GM18511 (cell line): ENCODE data around the gene GOLGA6A.
"Not testable (repeated sequence)": the region's sequence is repeated elsewhere in the genome, so short reads cannot be mapped to it uniquely, and the experiment has no call there.

Experiments
- ATAC-seq: cut with Tn5 transposase; IDR thresholded peaks from one replicate; pipeline ENCODE4 v1.9.1; 2021; ENCODE audit warnings: mild to moderate bottlenecking, moderate library complexity; ENCODE audit not compliant: unreplicated experiment

GOLGA6A gene

DNA sequence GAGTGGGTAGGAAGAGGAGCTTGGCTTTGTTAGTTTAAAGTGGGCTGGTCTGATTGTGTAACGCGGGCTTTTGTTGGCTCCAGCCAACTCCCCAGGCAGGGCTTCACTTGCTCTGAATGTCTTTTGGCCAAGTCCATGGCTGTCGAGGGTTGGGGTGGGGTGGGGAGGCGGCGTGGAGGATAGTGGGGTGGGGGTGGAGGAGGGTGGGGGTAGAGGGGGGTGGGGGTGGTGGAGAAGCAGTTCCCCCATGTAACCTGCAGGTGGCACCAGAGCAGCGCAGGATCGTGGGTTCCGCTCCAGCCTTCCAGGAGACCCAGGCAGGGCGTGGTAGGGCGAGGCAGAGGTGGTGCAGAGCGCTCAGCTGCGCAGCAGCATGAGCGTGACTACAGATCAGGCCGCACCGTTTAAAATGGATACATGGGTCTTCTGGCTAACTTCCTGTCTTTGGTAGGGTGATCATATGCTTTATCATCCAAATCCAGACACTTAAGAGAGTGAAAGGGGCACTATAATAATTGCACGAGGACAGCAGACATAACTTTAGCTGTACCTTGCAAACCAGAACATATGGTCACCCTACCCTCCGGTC lies 28.3 kb downstream of the GOLGA6A start:
- ATAC-seq = no peak

DNA sequence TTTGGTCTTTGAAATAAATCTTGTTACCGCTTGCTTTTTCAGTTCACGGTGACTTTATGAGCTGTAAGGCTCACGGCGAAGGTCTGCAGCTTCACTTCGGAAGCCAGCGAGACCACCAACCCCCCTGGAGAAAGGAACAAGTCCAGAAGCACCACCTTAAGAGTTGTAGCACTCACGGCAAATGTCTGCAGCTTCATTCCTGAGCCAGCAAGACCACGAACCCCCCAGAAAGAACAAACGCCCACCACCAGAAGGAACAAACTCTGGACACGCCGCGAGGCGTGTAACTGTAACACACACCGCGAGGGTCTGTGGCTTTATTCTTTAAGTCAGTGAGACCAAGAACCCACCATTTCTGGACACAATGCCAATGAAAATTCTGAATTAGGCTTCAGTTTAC lies 28.8 kb downstream of the GOLGA6A start:
- no peak for ATAC-seq

DNA sequence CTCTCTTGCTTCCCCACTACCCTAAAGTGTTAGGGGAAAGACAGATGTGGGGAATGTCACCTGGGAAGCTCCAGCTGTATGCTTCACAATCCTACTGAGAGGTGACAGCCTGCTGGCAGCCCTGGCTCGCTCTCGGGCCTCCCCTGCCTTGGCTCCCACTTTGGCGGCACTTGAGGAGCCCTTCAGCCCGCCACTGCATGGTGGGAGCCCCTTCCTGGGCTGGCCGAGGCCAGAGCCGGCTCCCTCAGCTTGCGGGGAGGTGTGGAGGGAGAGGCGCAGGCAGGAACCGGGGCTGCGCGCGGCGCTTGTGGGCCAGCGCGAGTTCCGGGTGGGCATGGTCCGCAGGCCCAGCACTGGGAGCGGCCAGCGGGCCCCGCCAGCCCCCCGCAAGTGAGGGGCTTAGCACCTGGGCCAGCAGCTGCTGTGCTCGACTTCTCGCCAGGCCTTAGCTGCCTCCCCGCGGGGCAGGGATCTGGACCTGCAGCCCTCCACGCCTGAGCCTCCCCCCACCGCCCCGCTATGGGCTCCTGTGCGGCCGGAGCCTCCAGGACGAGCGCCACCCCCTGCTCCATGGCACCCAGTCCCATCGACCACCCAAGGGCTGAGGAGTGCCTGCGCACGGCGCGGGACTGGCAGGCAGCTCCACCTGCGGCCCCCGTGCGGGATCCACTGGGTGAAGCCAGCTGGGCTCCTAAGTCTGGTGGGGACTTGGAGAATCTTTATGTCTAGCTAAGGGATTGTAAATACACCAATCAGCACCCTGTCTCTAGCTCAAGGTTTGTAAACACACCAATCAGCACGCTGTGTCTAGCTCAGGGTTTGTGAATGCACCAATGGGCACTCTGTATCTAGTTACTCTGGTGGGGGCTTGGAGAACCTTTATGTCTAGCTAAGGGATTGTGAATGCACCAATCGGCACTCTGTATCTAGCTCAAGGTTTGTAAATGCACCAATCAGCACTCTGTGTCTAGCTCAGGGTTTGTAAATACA lies 29.8 kb downstream of the GOLGA6A start:
- not testable (repeated sequence) for ATAC-seq

DNA sequence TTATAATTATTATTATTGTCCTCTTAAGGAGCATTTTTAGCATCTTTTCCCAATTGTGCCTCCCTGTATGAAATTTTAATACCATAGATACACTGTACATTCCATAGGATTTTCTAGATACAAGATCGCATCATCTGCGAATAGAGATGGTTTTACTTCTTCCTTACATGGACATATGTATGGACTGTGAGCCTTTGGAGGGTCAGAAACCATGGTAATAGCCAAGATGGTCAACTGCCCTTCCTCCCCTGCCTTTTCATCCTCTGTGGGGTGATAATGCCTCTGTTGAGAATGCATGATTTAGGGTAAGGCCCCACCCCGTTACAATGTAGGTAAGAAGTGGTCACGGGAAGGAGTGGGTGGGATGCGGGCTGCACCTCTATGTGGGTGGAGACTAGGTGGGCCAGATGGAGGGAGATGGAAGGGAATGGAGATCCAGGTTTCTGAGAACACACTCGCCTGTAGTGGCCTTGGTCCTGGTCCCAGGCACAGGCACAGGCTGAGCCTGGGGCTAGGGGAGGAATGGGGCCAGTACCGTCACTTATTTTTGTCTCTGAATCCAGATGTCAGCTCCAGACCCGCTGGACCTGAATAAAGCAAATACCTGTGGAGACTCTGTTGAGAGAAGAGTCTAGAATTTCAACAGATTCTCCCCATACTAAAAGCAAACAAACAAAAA lies 31.7 kb downstream of the GOLGA6A start:
- no peak for ATAC-seq

DNA sequence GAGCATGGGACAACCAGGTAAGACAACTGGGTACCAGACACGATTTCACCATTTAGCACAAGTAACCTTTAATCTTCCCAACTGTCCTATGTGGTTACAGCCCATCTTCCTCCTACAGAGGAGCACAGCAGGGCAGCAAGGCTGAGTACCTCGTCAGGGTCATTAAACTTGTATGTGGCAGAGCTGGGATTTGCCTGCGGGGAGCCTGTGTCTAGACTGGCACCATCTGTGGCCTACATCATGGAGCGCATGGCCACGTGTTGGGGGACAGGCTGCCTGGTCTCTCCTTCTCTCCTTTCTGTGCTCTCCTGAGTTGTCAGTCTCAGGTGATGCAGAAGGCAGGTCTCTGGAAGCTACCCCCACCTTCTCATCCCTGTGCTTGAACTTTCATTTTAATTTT lies 32.2 kb downstream of the GOLGA6A start:
- no peak for ATAC-seq

DNA sequence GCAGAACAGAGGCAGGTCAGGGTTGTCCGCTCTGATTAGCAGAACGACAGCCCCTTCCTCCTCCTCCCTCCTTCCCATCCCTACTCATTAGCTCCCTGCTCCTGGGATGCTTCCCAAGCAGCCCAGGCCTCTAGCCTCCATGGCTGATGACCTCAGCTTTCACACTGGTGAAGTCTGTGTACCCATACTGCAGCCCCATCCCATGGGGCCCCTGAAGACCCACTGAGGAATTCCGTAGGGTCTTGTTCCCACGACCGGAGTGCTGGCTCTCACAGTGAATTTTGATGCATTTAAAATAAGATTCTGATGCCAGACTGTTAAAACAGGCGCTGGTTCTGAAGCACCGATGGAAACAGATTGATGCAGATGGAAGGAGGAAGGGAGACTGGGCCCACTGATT lies 36.1 kb downstream of the GOLGA6A start:
- no peak for ATAC-seq

DNA sequence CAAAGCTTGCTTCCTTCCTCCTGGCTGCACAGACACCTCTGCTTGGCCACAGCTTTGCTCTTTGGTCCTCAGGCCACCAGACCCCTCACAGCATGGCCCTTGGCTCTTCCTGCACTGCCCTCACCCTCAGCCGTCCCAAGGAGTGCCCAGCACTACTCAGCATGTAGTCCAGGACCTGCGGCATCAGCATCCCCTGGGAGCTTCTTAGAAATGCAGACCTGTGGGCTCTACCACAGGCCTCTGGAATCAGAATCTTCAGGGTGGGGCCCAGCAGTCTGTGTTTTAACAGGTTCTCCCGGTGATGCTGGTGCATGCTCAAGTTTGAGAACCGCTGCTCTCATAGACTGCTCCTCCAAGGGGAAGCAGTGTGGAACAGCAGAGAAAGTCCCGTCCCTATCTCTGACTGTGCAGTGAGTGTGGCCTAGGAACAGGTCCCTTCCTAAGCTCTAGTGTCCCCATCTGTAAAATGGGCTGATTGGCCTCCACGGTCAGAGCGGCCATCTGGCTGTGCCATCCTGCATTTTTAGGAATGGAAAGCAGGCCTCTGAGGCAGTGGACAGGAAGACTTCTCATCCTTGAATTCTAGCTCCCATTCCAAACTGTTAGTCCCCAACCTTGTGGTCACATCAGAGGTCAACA lies 36.6 kb downstream of the GOLGA6A start:
- no peak for ATAC-seq

DNA sequence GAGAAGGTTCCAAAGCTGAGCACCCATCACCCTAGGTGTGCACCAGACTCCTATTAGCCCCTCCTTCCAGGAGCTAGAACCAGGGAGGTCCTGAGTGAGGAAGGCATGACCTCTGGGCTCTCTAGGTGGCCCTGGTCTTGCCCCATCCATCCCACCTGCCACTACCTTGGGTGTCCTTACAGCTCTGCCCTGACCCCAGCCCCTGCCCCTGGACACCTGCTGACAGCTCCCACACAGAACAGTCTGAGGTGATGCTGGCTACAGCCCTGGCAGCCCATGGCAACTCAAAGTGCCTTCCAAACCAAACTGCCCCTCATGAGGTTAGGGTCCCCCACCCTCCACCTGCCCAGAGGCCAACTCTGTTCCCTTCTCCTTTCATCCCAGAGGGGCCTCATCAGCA lies 37.2 kb downstream of the GOLGA6A start:
- ATAC-seq = no peak

DNA sequence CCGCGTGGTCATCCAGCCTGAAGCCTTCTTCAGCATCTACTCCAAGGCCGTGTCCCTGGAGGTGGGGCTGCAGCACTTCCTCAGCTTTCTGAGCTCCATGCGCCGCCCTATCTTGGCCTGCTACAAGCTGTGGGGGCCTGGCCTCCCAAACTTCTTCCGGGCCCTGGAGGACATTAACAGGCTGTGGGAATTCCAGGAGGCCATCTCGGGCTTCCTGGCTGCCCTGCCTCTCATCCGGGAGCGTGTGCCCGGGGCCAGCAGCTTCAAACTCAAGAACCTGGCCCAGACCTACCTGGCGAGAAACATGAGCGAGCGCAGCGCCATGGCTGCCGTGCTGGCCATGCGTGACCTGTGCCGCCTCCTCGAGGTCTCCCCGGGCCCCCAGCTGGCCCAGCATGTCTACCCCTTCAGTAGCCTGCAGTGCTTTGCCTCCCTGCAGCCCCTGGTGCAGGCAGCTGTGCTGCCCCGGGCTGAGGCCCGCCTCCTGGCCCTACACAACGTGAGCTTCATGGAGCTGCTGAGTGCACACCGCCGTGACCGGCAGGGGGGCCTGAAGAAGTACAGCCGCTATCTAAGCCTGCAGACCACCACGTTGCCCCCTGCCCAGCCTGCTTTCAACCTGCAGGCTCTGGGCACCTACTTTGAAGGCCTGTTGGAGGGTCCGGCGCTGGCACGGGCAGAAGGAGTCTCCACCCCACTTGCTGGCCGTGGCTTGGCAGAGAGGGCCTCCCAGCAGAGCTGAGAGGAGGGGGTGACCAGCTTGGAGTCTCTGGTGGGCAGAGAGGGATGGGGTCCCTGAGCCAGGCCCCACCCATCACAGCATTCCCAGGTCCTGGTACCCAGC lies 37.9 kb downstream of the GOLGA6A start:
- no peak for ATAC-seq

DNA sequence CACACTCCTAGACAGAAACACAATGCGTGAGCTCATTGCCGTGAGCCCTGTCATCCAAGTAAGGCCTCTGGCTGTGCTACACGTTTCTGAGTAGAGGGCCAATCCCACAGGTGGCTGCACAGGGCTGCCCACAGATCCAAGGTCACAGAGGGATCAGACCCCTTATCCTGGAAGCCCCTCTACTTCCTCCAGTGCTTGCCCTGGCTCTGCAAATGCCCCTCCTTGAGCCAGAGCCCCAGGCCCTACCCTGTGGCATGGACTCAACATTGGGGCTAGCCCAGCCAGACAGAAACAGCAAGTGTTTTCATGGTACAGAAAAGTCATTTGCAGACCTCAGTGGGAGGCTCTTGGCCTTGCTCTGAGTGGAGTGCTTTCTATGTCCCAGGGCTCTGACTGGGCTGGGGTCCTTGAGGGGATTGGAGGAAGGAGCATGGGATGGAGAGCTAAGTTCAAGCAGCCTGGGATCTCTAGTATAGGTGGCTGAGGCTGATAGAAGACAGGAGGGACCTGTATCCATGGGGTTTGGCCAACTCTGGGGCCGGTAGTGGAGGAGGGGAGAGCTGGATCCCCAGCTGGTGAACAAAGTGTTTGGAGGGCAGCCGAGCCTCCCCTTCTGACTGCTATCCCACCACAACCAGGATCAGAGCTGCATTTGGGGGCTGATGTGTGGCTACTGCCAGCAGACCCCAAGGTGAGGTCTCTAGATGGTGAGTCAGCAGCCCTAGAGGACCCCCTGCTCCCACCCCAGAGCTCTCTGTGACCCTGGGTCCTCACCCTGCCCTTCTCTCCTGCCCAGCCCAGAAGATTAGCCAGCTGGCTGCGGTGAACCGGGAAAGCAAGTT lies 38.7 kb downstream of the GOLGA6A start:
- ATAC-seq = no peak

DNA sequence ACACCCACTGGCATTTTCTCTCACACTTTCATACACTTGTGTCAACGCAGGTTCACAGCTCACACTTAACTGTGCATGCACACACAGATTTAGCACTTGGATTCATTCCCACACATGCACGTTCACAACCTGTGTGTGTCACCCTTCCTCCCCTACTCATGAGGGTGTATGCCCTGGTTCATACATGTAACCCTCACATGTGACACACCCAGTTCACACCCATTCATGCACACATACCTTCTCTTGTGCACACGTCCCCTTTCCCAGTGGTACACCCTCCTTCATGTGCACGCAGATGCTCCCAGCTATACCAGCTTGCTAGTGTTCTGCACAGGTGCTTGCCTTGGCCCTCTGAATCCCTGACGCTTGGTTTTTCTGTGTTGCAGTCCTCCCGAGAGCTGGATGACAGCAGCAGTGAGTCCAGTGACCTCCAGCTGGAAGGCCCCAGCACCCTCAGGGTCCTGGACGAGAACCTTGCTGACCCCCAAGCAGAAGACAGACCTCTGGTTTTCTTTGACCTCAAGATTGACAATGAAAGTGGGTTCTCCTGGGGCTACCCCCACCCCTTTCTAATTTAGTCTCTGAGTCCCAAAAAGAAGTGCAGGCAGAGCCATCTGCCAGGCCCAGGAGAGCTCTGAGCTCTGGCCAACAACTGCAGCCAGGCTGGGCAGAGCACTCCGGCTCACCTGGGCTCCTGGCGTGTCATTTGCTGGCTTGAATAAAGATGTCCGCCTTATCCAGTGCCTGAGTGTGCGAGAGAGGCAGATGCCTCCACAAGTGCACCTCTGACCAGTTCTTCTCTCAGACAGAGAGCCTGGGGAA lies 39.5 kb downstream of the GOLGA6A start:
- no peak for ATAC-seq

DNA sequence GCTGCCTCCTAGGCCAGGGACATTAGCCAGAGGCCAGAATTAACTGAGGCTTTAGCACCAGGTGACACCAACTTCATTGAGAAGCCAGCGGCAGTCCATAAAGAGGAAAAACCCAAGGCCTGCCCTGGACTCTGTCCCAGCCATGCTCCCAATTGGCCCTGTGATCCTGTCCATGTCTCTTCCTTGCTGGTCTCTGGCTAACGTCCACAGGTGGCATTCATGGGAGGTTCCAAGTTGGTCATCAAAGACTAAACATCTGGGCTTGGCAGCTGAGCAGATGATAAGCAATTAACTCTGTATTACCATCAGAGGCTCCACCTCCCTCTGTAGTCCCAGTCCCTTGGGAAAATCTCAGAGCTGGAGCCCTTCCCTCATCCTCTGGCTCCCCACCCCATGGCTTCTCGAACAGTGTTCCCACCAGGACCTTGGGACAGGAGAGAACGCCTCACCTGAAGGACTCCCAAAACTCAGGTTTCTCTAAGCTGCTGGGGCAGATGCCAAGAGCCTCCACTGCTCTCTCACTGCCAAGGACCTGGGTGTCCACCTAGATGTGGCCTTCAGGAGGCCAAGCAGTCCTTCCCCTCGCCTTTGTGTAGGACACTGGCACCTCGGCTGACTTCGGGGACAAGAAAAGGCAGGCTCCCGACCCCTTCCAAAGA lies 40.4 kb downstream of the GOLGA6A start:
- ATAC-seq = no peak

DNA sequence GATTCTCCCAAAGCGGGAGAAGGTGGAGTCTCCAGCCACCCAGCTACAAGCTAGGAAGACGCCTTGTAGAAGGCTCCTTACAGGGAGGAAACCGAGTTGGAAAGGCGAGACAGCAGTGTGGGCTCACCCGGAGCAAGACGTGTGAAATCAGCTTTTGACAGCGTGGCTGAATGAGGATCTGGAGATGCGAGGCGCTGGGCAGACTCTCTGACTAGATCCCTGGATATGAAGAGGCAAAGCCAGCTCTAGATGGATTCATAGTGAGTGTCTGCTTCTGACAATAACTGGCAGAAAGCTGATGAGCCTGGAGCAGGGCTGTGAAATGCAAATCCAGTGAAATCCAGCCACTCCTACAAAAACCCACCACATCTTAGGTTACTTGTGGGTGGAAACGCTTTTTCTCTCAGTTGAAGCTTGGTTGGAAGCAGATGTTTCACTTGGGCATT lies 41.0 kb downstream of the GOLGA6A start:
- ATAC-seq = no peak

DNA sequence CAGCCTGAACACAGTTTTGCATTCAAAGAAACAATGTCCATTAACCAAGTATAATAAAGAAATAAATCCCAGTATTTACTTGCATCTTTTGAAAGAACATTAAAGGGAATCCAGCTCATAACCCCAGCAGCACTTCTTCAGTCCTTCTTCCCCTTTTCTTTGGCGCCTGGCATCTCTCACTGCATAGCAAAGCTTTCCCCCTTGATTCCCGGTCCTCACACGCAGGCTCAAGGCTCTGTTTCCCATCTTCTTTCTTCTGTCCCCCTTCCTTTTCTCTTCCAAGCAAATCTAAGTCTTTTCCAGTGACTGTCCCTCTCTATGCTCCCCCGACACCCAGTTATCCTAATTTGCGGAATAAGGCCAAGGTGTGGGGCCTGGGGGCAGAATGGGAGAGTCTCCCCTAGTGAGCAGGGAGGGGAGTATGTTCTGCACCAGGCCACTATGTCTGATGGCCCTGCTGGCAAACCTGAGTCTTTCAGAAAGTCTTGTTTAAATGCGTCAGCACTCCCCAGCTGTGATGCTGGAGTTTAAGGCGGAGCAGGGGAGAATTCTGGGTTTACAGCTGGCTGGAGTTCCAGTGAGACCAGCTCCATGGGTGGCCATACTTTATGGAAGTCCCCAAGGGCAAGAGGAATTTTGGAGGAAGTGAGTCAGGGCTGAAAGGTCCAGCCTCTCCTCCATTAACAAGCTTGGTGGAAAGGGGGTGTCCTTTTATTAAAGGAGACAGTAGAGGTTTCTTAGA lies 42.1 kb downstream of the GOLGA6A start:
- ATAC-seq = no peak

DNA sequence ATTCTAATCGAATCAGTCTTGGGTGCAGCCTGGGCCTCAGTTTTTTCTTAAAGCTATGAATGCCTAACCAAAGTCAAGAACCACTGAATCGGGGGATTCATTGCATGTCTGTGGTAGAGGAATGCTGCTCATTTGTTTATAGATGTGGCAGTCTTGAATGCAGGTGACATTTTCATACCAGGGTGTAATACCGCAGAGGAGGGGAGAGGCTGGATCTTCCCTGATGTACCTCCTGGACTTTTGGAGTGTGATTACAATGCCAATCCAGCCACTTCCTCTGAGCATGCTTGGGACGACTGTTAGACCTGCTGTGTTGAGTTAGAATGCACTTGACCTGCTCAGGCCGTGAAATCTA lies 42.7 kb downstream of the GOLGA6A start:
- ATAC-seq = no peak

DNA sequence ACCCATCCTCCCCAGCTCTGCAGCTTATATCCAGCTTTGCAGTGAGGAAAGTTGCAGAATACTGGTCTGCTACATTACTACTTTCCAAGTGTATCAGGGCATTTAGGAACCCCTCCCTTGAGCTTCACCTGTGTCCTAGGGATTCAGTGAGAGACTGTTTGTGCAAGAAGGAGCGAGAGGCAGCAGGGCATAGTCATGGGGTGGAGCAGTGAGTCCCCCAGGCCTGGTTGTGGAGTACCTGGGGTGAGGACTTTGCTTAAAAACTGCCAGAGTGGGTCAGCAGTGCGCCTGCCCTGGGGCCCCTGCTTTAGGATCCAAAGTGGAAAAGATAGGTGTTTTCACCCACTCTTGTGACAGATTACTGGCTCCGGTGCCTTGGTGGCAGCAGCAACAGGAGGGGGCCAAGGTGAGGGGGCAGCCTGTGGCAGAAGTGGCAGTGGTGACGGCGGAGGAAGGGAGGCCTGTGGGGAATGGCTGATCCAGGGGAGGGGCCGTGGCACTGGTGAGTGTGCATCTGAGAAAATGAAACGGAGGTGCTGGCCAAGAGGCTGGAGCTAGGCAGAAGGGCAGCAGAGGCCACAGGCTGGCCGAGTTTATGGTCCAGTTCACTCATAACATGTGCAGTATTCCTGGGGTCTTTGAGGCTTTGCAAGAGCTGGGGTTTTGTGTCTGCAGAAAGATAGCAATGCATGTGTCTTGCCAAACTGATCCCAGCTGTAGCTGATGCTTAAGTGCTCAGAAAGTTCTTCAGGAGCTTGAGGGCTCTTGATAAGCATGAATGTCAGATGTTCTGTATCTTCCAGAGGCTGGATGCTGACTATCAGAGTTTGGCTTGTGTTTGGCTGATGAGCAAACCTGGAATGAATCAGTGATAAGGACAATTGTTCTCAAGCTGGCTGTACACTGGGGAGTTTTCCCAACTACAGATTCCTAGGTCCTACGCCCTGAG lies 43.4 kb downstream of the GOLGA6A start:
- ATAC-seq = no peak
